NCI-H748 (cell line): ENCODE results near the gene ABHD16A.

Source experiments
- DNase-seq: peaks from one replicate; lab custom pipeline; 2025; ENCODE audit not compliant: unreplicated experiment; lab: John Stamatoyannopoulos, UW

The ABHD16A gene

GRCh38 chr6:31732029-31732428 lies 28.9 kb upstream of the ABHD16A start:
- DNase-seq: no peak

- no peak for DNase-seq
These were observed 27.5 kb upstream of the ABHD16A start for GRCh38 chr6:31730631-31731086.

GRCh38 chr6:31729979-31730630 lies 27.0 kb upstream of the ABHD16A start:
- DNase-seq: peak; percentile 90

- peak; percentile 92 for DNase-seq
These were observed 26.4 kb upstream of the ABHD16A start for GRCh38 chr6:31729515-31729978.

DNA sequence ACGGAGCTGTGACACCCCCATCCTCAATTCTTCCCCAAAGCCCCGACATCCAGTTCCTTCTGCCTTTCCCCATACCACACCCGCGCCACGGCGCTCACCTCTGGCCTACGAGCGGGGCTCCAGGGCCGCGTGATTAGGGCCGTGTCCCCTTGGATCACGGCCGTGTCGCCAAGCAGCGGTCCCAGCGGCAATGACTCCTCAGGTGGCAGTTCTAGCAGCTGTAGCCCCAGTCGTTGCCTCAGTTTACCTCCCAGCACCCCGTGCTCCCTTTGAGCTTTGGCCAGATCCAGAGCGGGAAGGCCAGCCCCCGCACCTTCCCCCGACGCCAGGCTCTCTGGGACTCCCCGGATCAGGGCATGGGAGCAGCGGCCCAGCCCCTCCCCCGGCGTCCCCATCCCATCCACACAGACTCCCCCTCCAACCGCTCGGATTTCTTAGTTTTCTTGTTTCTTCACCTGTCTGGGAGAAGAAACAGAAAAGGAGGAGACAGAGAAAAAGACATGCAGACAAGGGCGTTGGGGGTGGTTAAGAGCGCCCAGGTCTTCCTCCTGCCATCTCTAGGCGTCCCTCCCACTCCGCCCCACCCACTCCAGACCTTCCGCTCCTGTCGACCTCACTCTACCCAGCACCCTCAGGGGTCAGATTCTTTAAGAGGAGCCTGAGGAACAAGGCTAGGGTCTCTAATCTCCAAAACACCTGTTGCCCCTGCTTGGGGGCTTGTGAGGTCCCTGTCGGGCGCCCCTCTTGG lies 25.8 kb upstream of the ABHD16A start, which contains the start of gene DDAH2:
TSS of gene DDAH2 (minus strand) at position 533 of the 748 bp plus-strand sequence. CDS start at position 395, 138 bp downstream.
- DNase-seq: no peak

GRCh38 chr6:31727717-31728671 lies 24.9 kb upstream of the ABHD16A start:
- no peak for DNase-seq

- no peak for DNase-seq
These were observed 24.1 kb upstream of the ABHD16A start for GRCh38 chr6:31727034-31727716.

- DNase-seq: no peak
These were observed 22.6 kb upstream of the ABHD16A start for GRCh38 chr6:31725502-31726350.

DNA sequence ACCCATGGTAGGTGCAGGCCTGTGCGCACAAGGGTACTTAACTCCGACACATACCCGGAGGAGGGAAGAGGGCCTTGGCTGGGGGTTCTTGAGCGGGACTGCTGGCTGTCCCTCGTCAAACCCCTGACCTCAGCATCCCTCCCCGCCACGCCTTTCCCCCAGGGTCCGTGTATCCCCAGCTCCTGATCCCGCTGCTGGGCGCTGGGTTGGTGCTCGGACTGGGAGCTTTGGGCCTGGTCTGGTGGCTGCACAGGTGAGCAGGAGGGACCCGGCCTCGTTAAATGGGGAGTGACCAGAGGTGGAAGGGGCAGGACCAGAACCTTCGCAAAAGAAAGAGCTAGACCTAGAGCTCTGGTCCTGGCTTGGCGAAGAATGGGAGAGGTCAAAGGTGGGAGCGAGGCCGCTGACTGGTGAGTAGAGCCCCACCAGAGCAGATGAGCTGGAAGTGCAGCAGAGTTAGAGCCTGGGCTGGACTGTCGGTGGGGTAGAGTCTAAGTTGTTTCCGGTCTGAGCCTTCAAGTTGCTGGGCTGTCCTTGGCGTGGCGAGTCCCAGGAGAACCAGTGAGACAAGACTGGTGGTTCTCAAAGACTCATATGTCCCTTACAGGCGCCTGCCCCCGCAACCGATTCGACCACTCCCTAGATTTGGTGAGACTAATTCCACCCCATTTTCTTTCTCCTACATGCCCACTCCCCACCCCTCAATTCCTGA lies 21.0 kb upstream of the ABHD16A start:
- DNase-seq: no peak

DNA sequence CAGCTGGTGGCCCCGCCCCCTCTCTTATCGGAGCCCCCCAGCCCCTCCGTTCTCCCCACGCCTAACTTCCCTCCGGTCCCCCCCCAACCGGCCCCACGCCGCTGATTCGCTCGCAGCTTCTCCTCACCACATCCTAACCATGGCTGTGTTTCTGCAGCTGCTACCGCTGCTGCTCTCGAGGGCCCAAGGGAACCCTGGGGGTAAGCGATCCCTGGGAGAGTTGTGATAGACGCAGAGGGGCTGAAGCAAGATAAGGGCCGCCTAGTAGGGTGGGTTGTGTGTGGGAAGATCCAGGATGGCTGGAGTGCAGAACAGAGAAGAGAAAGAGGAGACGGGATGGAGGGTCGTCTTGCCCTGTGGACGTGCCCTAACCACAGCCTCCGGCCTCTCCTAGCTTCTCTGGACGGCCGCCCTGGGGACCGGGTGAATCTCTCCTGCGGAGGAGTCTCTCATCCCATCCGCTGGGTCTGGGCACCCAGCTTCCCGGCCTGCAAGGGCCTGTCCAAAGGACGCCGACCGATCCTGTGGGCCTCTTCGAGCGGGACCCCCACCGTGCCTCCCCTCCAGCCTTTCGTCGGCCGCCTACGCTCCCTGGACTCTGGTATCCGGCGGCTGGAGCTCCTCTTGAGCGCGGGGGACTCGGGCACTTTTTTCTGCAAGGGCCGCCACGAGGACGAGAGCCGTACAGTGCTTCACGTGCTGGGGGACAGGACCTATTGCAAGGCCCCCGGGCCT lies 20.3 kb upstream of the ABHD16A start, which contains the start of gene MPIG6B:
TSS of gene MPIG6B (plus strand) at position 129 of the 735 bp plus-strand sequence. CDS start at position 140, 11 bp downstream.
- no peak for DNase-seq

DNA sequence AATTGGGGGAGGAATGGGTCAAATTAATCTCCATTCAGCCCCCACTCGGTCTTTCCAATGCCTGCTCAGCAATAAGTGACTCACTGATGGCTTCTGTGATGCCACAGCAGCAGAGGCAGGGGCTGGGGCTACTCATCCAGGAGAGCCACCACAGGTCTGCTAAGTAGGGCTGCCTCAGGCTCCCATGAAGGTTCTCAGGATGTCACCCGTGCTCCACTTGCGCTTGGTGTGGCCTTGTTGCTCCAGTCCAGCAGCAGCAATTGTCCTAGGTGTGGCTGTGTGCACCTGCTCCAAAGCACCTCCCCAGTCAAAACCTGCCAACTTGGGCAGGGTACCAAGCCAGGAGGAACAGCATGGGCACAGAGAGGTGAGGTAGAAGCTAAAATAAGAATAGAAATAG lies 19.0 kb upstream of the ABHD16A start:
- no peak for DNase-seq

- DNase-seq: no peak
These were observed 18.4 kb upstream of the ABHD16A start, which contains the start of gene LY6G6C for GRCh38 chr6:31721351-31722020. LY6G6C (minus strand) TSS chr6:31721746; CDS start chr6:31721679, 67 bp downstream.

- no peak for DNase-seq
These were observed 17.2 kb upstream of the ABHD16A start for GRCh38 chr6:31720196-31720770.

DNA sequence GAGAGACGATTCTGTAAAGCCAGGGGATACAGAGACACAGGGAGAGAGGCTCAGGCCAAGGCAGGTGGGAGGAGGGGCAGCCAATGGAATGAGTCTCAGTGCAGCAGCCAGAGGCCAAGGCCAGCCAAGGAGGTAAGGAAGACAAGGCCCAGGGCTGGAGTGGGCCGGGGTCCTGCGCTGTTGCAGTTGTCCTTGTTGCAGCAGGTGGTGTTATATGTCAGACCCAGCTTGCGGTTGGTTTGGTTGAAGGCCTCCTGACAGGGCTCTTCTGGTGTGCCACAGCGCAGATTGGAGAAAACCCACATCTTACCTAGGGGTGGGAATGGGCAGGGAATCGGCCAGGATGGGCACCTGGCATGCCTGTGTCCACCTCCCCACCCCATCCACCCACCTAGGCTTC lies 15.9 kb upstream of the ABHD16A start:
- no peak for DNase-seq

DNA sequence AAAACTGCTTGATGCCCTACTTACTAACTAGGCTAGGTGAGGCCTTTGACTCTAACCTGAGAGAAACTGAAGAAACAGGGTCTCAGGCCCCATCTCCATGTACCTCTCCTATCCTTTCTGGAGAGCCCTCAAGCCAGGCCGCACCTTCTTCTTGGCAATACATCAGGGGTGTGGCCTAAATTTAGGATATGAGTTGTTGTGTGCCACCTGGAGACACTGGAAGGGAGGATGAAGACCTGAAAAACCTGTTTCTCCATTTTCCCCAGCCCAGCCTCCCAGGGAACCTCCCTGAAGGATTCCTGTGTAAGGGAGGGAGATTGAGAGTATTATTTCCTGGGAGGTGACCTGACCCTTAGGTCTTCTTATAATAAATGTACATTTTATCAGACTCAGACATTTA lies 15.1 kb upstream of the ABHD16A start:
- peak; percentile 96 for DNase-seq

GRCh38 chr6:31717499-31718222 lies 14.5 kb upstream of the ABHD16A start:
- DNase-seq: peak; percentile 54
